ENCODE results near the gene EDRF1.

EDRF1 gene

GRCh38 chr10:125768219-125768855 lies 48.8 kb downstream of the EDRF1 start:
- TF ChIP-seq CTCF (IDR thresholded peaks at IDR 0.05; ENCODE audit: low read depth, low read length) = no peak
- Histone ChIP-seq H3K9me3 (no peaks in the 10 kb centered on the region), H3K36me3 (peaks cover 11% of the 10 kb centered on the region), H3K4me3 (ENCODE audit: low read depth, low read length) (no peak overlapping the region), H3K4me1 (no peaks in the 10 kb centered on the region), H3K27me3 (no peaks in the 10 kb centered on the region)
- DNase-seq = no peak

DNA sequence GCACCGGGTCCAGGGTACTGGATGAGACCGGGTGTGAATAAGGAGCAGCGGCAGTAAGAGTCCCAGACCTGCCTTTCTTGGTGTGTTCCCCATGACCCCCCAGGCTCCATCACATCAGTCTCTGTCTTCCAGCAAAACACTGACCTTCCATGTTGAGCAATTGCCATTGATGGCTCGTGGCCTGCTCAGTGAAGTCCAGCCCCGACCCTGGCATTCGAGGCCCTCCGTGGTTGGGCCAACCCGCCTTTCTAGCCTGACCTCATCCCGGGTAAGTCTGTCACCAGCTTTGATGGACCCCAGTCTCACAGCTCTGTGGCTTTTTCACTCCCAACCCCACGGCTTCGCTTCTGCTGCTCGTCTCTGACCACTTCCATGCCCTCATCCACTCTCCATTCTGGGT lies 49.7 kb downstream of the EDRF1 start:
- TF ChIP-seq CTCF (IDR thresholded peaks at IDR 0.05; ENCODE audit: low read depth, low read length) = no peak
- no peaks in the 10 kb centered on the region for H3K9me3 ChIP-seq
- no peaks in the 10 kb centered on the region for H3K27me3 ChIP-seq
- peaks cover 5% of the 10 kb centered on the region; the same call in 1 of the 2 replicates for H3K36me3 ChIP-seq
- DNase-seq = no peak
- H3K4me3 ChIP-seq (ENCODE audit: low read depth, low read length) = no peak overlapping the region
- H3K4me1 ChIP-seq = no peaks in the 10 kb centered on the region

- no peaks in the 10 kb centered on the region for H3K27me3 ChIP-seq
- DNase-seq = no peak
- TF ChIP-seq CTCF (IDR thresholded peaks at IDR 0.05; ENCODE audit: low read depth, low read length) = no peak
These were observed 51.3 kb downstream of the EDRF1 start for GRCh38 chr10:125770844-125771243.

GRCh38 chr10:125772112-125772863 lies 52.8 kb downstream of the EDRF1 start:
- no peak for DNase-seq
- no peaks in the 10 kb centered on the region for H3K4me1 ChIP-seq
- H3K4me3 ChIP-seq (ENCODE audit: low read depth, low read length) = no peak overlapping the region
- no peaks in the 10 kb centered on the region for H3K27me3 ChIP-seq
- no peak for TF ChIP-seq CTCF (IDR thresholded peaks at IDR 0.05; ENCODE audit: low read depth, low read length)
- H3K9me3 ChIP-seq = no peaks in the 10 kb centered on the region
- no peaks in the 10 kb centered on the region for H3K36me3 ChIP-seq

More at GRCh38 chr10:125770844-125771243, 51.3 kb downstream of the EDRF1 start:
- Histone ChIP-seq H3K9me3 (no peaks in the 10 kb centered on the region), H3K4me3 (ENCODE audit: low read depth, low read length) (no peak overlapping the region), H3K36me3 (no peaks in the 10 kb centered on the region), H3K4me1 (no peaks in the 10 kb centered on the region)

GRCh38 chr10:125772864-125773180 lies 53.3 kb downstream of the EDRF1 start:
- Histone ChIP-seq H3K36me3 (no peaks in the 10 kb centered on the region), H3K27me3 (no peaks in the 10 kb centered on the region), H3K9me3 (no peaks in the 10 kb centered on the region), H3K4me3 (ENCODE audit: low read depth, low read length) (no peak overlapping the region), H3K4me1 (no peaks in the 10 kb centered on the region)
- TF ChIP-seq CTCF (IDR thresholded peaks at IDR 0.05; ENCODE audit: low read depth, low read length) = no peak
- DNase-seq = no peak

All from BE2C (cell line).